ENCODE results near the gene NOD2. TPM values are rescaled to one million over a fixed set of nuclear protein-coding genes. Genes with fewer than 3 reads are reported as not detected.

Gene NOD2
- total and polyA plus RNA-seq, 5 donors from 2014 or later = 1.5 to 11.7 (median 3.4) TPM

- ATAC-seq (ENCODE audit: low read depth in 2 of 2) (no peak), DNase-seq (peak; percentile 47 to 63 (median 57))
- Histone ChIP-seq H3K27me3 (ENCODE audit: control insufficient read depth, insufficient read depth, low read length) (no peaks in the 10 kb centered on the region), H3K9me3 (ENCODE audit: control insufficient read depth in 2 of 2, low read length in 2 of 2) (no peaks in the 10 kb centered on the region), H3K36me3 (ENCODE audit: control insufficient read depth, insufficient read depth, low read length) (no peaks in the 10 kb centered on the region), H3K27ac (ENCODE audit: insufficient read depth, low read length, poor library complexity, severe bottlenecking) (peak overlapping the region; percentile 99), H3K4me1 (ENCODE audit: control insufficient read depth, insufficient read depth, low read length, poor library complexity, severe bottlenecking) (peaks cover 53% of the 10 kb centered on the region), H3K4me3 (ENCODE audit: low read depth, low read length) (peak overlapping the region; percentile 98)
- H3K27ac Mint-ChIP-seq = peak overlapping the region; percentile 92 to 98 (median 94)
- H3K27me3 Mint-ChIP-seq = no peaks in the 10 kb centered on the region
- no peaks in the 10 kb centered on the region for H3K9me3 Mint-ChIP-seq
- peaks cover 26% of the 10 kb centered on the region for H3K36me3 Mint-ChIP-seq
- H3K4me3 Mint-ChIP-seq = peak overlapping the region; percentile 98 to 99 (median 98)
- peaks cover 13 to 47% (median 35%) of the 10 kb centered on the region in 4 donors for H3K4me1 Mint-ChIP-seq
Measured at GRCh38 chr16:50742576-50743200, 49.3 kb downstream of the NOD2 start.

GRCh38 chr16:50743581-50744225, 50.3 kb downstream of the NOD2 start:
- Mint-ChIP-seq H3K9me3 (no peaks in the 10 kb centered on the region), H3K4me3 (peak overlapping the region; percentile 98 to 99 (median 98)), H3K36me3 (peaks cover 20% of the 10 kb centered on the region), H3K4me1 (peaks cover 16 to 53% (median 39%) of the 10 kb centered on the region in 4 donors), H3K27me3 (no peaks in the 10 kb centered on the region), H3K27ac (peak overlapping the region; percentile 92 to 98 (median 98))
- Histone ChIP-seq H3K9me3 (ENCODE audit: control insufficient read depth in 2 of 2, low read length in 2 of 2) (no peaks in the 10 kb centered on the region), H3K27ac (ENCODE audit: insufficient read depth, low read length, poor library complexity, severe bottlenecking) (peak overlapping the region; percentile 99), H3K4me1 (ENCODE audit: control insufficient read depth, insufficient read depth, low read length, poor library complexity, severe bottlenecking) (peaks cover 62% of the 10 kb centered on the region), H3K36me3 (ENCODE audit: control insufficient read depth, insufficient read depth, low read length) (no peaks in the 10 kb centered on the region), H3K27me3 (ENCODE audit: control insufficient read depth, insufficient read depth, low read length) (no peaks in the 10 kb centered on the region), H3K4me3 (ENCODE audit: low read depth, low read length) (peak overlapping the region; percentile 98)
- peak in 2 of 3 donors; percentile 31 to 33 for DNase-seq
- no peak for ATAC-seq (ENCODE audit: low read depth in 2 of 2)

GRCh38 chr16:50744881-50745280, 51.5 kb downstream of the NOD2 start:
- Histone ChIP-seq H3K27ac (ENCODE audit: insufficient read depth, low read length, poor library complexity, severe bottlenecking) (peak overlapping the region; percentile 99), H3K4me1 (ENCODE audit: control insufficient read depth, insufficient read depth, low read length, poor library complexity, severe bottlenecking) (peaks cover 74% of the 10 kb centered on the region), H3K9me3 (ENCODE audit: control insufficient read depth in 2 of 2, low read length in 2 of 2) (no peaks in the 10 kb centered on the region), H3K4me3 (ENCODE audit: low read depth, low read length) (peak overlapping the region; percentile 98), H3K27me3 (ENCODE audit: control insufficient read depth, insufficient read depth, low read length) (no peaks in the 10 kb centered on the region), H3K36me3 (ENCODE audit: control insufficient read depth, insufficient read depth, low read length) (peaks cover 7% of the 10 kb centered on the region)
- DNase-seq (peak in 1 of 3 donors; percentile 77), ATAC-seq (ENCODE audit: low read depth in 2 of 2) (no peak)
- H3K27me3 Mint-ChIP-seq = no peaks in the 10 kb centered on the region
- H3K36me3 Mint-ChIP-seq = peaks cover 20% of the 10 kb centered on the region
- H3K4me3 Mint-ChIP-seq = peak overlapping the region; percentile 98 to 99 (median 98)
- no peaks in the 10 kb centered on the region for H3K9me3 Mint-ChIP-seq
- H3K4me1 Mint-ChIP-seq = peaks cover 22 to 61% (median 42%) of the 10 kb centered on the region in 4 donors
- H3K27ac Mint-ChIP-seq = peak overlapping the region; percentile 92 to 98 (median 93)

- no peaks in the 10 kb centered on the region for H3K27me3 ChIP-seq (ENCODE audit: control insufficient read depth, insufficient read depth, low read length)
- H3K36me3 ChIP-seq (ENCODE audit: control insufficient read depth, insufficient read depth, low read length) = peaks cover 17% of the 10 kb centered on the region
- H3K27ac ChIP-seq (ENCODE audit: insufficient read depth, low read length, poor library complexity, severe bottlenecking) = peak overlapping the region; percentile 99
- H3K4me1 ChIP-seq (ENCODE audit: control insufficient read depth, insufficient read depth, low read length, poor library complexity, severe bottlenecking) = peaks cover 83% of the 10 kb centered on the region
- no peaks in the 10 kb centered on the region for H3K9me3 ChIP-seq (ENCODE audit: control insufficient read depth in 2 of 2, low read length in 2 of 2)
- peak overlapping the region; percentile 92 to 98 (median 93) for H3K27ac Mint-ChIP-seq
- H3K27me3 Mint-ChIP-seq = no peaks in the 10 kb centered on the region
- H3K4me3 ChIP-seq (ENCODE audit: low read depth, low read length) = peak overlapping the region; percentile 98
- H3K4me1 Mint-ChIP-seq = peaks cover 22 to 66% (median 48%) of the 10 kb centered on the region in 4 donors
- DNase-seq (peak in 1 of 3 donors; percentile 44), ATAC-seq (ENCODE audit: low read depth in 2 of 2) (no peak)
- peaks cover 22% of the 10 kb centered on the region for H3K36me3 Mint-ChIP-seq
- peak overlapping the region; percentile 98 to 99 (median 98) for H3K4me3 Mint-ChIP-seq
- no peaks in the 10 kb centered on the region for H3K9me3 Mint-ChIP-seq
Measured at GRCh38 chr16:50745940-50746339, 52.5 kb downstream of the NOD2 start.

- peaks cover 22 to 68% (median 50%) of the 10 kb centered on the region in 4 donors for H3K4me1 Mint-ChIP-seq
- H3K27ac Mint-ChIP-seq = peak overlapping the region; percentile 90 to 99 (median 92)
- H3K36me3 ChIP-seq (ENCODE audit: control insufficient read depth, insufficient read depth, low read length) = peaks cover 30% of the 10 kb centered on the region
- H3K27me3 ChIP-seq (ENCODE audit: control insufficient read depth, insufficient read depth, low read length) = no peaks in the 10 kb centered on the region
- peak overlapping the region; percentile 99 for H3K27ac ChIP-seq (ENCODE audit: insufficient read depth, low read length, poor library complexity, severe bottlenecking)
- no peaks in the 10 kb centered on the region for H3K9me3 ChIP-seq (ENCODE audit: control insufficient read depth in 2 of 2, low read length in 2 of 2)
- no peaks in the 10 kb centered on the region for H3K9me3 Mint-ChIP-seq
- no peaks in the 10 kb centered on the region for H3K27me3 Mint-ChIP-seq
- DNase-seq = peak; percentile 14 to 87 (median 73)
- H3K4me3 ChIP-seq (ENCODE audit: low read depth, low read length) = peak overlapping the region; percentile 98
- peaks cover 25% of the 10 kb centered on the region for H3K36me3 Mint-ChIP-seq
- peaks cover 90% of the 10 kb centered on the region for H3K4me1 ChIP-seq (ENCODE audit: control insufficient read depth, insufficient read depth, low read length, poor library complexity, severe bottlenecking)
- ATAC-seq (ENCODE audit: low read depth in 2 of 2) = peak; percentile 72 to 77
- H3K4me3 Mint-ChIP-seq = peak overlapping the region; percentile 77 to 99 (median 92)
Measured at GRCh38 chr16:50747207-50747956, 54.0 kb downstream of the NOD2 start.

- peaks cover 86% of the 10 kb centered on the region for H3K4me1 ChIP-seq (ENCODE audit: control insufficient read depth, insufficient read depth, low read length, poor library complexity, severe bottlenecking)
- peak overlapping the region in 1 of 3 donors; percentile 77 for H3K27ac Mint-ChIP-seq
- no peaks in the 10 kb centered on the region for H3K9me3 ChIP-seq (ENCODE audit: control insufficient read depth in 2 of 2, low read length in 2 of 2)
- no peaks in the 10 kb centered on the region for H3K27me3 ChIP-seq (ENCODE audit: control insufficient read depth, insufficient read depth, low read length)
- H3K4me1 Mint-ChIP-seq = peaks cover 49 to 80% (median 67%) of the 10 kb centered on the region in 4 donors
- H3K9me3 Mint-ChIP-seq = no peaks in the 10 kb centered on the region
- H3K36me3 Mint-ChIP-seq = peaks cover 44% of the 10 kb centered on the region
- DNase-seq (no peak), ATAC-seq (ENCODE audit: low read depth in 2 of 2) (no peak)
- peak overlapping the region; percentile 29 for H3K27ac ChIP-seq (ENCODE audit: insufficient read depth, low read length, poor library complexity, severe bottlenecking)
- H3K36me3 ChIP-seq (ENCODE audit: control insufficient read depth, insufficient read depth, low read length) = peaks cover 71% of the 10 kb centered on the region
- H3K27me3 Mint-ChIP-seq = no peaks in the 10 kb centered on the region
- H3K4me3 Mint-ChIP-seq = peak overlapping the region in 2 of 4 donors; percentile 19 to 59
- H3K4me3 ChIP-seq (ENCODE audit: low read depth, low read length) = peak overlapping the region; percentile 73
Measured at GRCh38 chr16:50751528-50751927, 58.1 kb downstream of the NOD2 start.

- peaks cover 87% of the 10 kb centered on the region for H3K4me1 ChIP-seq (ENCODE audit: control insufficient read depth, insufficient read depth, low read length, poor library complexity, severe bottlenecking)
- peak overlapping the region; percentile 51 for H3K4me3 ChIP-seq (ENCODE audit: low read depth, low read length)
- no peaks in the 10 kb centered on the region for H3K27me3 ChIP-seq (ENCODE audit: control insufficient read depth, insufficient read depth, low read length)
- Mint-ChIP-seq H3K9me3 (no peaks in the 10 kb centered on the region), H3K27ac (peak overlapping the region; percentile 33 to 84 (median 42)), H3K4me3 (peak overlapping the region; percentile 21 to 70 (median 45)), H3K27me3 (no peaks in the 10 kb centered on the region), H3K4me1 (peaks cover 47 to 82% (median 67%) of the 10 kb centered on the region in 4 donors), H3K36me3 (peaks cover 47% of the 10 kb centered on the region)
- ATAC-seq (ENCODE audit: low read depth in 2 of 2) (no peak), DNase-seq (no peak)
- no peaks in the 10 kb centered on the region for H3K9me3 ChIP-seq (ENCODE audit: control insufficient read depth in 2 of 2, low read length in 2 of 2)
- peak overlapping the region; percentile 44 for H3K27ac ChIP-seq (ENCODE audit: insufficient read depth, low read length, poor library complexity, severe bottlenecking)
- peaks cover 76% of the 10 kb centered on the region for H3K36me3 ChIP-seq (ENCODE audit: control insufficient read depth, insufficient read depth, low read length)
Measured at GRCh38 chr16:50752471-50753235, 59.2 kb downstream of the NOD2 start.

Data from CD4-positive, CD25-positive, alpha-beta regulatory T cell (primary cell).